ENCODE results near the gene SPOCK2.

Gene SPOCK2

GRCh38 chr10:72107325-72108003 lies 19.1 kb upstream of the SPOCK2 start:
- no peak for DNase-seq

DNA sequence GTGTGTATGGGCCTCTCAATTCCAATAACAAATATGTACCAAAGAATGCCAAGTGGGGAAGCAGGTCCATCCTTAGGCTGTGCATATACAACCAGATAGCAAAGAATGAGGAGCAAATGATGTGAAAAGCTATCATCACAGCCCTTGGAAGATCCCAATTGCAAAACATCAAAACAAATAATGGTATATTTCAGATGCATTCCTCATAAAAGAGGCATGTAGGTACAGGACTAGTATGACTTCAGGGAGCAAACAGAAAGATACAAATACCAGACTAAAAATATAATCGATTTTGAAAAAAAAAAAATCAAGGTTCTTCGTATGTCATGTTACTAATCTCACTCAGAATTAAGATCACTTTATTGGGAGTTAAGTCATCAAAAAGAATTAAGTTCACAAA lies 18.5 kb upstream of the SPOCK2 start:
- DNase-seq, result no peak

DNA sequence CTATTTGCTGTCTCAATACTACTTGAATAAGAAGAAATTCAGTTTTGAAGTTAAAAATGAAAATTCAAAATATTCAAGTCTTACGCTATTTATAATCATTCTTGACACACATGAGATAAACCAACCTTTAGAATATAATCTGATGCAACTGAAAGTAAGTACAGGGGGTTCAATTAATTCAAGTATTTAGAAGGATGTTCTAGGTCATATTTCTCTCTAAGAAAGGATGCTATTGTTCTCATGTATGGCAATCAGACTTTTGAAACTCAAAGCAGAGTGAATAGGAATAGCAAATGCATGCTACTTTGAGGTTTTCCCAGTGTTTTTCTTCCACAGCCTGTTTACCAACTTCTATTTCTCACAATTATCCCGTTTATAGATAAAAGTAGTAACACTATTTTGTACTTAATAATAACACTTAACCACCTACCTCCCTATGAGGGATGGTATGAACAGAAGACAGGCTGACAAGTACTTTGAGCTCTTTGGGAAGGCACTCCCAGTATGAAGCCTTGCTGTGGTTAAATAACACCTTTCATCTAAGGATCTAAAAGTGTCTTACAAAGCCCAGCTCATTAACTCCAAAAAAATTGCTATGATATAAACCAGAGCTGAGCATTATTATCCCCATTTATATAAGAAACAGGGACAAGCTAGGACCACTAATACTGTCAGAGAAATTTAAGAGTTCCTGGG lies 18.0 kb upstream of the SPOCK2 start:
- no peak for DNase-seq

DNA sequence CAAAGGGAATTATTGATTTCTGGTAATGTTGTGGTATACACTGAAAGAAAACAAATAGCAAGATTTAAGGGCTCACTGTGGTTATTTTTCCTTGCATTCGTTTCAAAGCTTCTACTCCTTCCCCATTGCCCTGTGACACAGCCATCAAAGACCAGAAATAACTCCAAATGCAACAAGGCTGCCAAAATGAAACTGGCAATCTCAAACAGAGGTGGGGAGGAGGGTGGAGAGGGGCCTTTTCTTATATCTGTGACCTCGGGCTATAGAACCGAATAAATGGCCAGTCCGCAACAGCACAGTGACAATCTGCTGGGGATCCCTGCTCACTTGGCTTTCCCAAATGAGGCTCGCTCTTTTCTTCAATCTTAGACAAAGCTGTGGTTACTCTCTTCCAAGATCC lies 17.4 kb upstream of the SPOCK2 start:
- no peak for DNase-seq

GRCh38 chr10:72105098-72105475 lies 16.7 kb upstream of the SPOCK2 start:
- no peak for DNase-seq

DNA sequence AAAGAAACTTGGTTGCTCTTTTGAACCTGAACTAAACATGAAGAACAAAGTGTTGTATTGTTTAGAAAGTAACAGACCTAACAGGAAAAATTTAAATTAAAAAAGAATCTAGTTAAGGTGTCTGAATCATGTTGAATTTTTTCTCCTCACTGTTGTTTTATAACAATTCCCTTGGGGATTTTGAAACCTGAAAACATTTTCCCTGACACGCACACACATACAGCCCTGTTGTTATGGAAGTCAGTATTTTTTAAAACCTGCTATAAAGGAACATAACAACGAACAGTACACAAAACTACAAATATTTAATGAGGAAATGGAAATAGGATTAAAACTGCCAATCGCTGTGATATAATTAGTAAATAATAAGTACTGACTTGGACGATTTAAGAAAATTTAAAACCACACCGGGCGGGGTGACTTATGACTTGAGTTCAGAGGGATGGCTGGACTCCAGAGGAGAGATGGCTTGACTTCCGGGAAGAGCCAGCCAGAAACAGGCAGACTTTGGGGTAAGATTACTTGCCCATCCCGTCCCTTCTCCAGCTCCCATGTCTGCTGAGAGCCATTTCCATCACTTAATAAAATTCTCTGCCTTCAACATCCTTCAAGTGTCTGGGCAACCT lies 16.2 kb upstream of the SPOCK2 start:
- no peak for DNase-seq

DNA sequence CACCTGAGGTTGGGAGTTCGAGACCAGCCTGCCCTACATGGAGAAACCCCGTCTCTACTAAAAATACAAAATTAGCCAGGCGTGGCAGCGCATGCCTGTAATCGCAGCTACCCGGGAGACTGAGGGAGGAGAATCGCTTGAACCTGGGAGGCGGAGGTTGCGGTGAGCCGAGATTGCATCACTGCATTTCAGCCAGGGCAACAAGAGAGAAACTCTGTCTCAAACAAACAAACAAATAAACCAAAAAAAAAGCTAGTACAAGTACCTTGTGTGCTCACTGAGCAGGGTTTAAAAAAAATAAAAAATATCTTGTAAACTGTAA lies 11.2 kb upstream of the SPOCK2 start:
- no peak for DNase-seq

DNA sequence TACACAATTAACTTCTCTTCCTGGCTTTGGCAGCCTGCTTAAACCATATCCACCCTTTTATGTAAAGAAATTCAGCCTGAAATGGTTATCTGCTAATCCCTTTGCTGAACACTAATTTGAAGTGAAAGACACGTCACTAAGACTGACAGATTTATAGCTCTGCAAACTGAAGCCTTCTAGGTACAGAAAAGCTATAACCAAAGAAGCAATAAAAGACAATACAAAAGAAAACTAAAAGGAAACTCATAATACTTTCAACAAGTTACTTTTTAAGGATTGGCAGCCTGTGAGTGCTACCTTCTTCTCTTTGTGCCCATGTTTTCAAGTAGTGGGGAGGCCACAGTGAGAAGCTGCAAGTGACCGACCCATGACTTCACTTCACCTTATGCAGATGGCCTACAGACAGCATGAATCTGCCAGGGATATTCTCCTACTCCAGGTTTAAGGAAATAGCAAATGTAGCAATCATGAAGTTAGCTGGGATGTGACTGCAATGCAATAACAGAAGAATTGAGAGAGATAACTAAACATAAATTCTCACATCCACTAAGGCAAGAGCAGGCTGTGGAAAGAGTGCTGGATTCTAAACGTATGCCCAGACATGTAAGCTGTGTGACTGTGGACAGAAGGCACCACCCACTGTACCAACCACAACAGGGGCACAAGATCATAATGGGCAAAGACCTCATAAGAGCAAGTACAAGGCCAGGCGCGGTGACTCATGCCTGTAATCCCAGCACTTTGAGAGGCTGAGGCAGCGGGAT lies 10.7 kb upstream of the SPOCK2 start:
- no peak for DNase-seq

GRCh38 chr10:72098301-72098835 lies 10.0 kb upstream of the SPOCK2 start:
- DNase-seq, result no peak

DNA sequence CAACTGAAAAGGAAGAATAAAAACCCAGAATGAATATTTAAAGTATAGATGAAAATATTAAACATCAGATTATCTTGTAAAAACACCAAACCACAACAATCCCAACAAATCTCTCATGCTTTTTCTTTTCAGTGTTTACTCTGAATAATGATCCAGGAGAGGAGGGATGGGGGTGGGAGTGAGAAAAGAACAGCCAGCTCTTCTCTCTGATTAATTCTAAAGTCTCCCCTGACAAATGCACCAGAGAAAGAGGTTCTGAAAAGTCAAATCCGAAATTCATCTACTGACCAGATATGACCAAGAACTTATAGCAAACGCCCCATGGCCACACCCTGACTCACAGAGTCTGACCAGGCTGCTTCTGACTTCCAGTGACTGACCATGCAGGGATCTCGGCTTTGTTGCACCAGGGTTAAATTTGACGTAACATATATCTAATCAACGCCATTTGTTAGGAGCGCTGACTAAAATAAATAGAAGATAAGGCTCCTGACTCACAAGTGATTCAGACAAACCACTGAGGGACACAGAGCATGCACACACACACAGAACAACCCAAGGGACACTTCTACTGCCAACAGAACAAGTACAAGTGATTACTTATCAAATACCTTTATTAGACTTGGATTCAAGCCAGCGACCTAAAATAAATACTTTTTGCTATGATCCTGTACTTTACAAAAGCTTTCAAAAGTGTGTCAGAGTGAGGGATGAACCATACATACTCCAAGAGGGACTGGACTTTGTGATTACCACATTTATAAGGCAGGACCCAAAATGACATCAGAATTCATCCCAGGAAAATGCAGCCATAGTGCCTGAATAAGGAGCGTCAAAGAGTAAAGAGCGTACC lies 9.3 kb upstream of the SPOCK2 start:
- no peak for DNase-seq

DNA sequence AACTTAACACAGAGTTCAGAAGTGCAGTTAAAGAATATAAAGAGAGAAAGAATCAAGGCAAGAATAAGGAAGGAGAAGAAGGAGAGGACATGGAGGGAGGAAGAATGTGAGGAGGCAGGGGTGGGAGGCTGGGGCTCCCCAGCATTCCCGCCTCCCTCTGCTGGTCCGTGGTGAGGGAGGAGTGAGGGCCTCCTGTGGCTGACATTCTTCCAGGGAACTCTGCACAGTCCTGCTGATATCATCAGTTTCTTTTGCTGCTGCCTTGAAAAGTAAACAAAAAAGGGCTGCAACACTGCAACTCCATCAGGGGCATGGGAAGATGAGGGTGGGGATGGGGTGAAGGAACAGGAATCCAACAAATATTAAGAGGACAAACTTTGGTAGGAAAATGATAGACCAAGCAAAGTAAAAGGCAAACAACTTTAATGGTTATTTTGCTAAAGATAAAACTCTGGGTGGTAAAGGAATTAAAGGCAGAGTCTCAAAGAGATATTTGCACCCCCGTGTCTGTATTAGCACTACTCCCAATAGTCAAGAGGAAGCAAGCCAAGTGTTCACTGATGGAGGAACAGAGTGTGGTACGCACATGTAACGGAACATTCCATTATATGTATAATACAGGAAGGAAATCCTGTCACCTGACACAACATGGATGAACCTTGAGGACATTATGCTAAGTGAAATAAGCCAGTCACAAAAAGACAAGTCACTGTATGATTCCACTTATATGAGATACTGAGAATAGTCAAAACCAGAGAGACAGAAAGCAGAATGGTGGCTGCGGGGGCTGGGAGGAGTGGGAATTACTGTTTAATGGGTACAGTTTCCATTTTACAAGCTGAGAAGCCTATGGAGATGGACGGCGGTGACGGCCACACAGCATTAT lies 8.0 kb upstream of the SPOCK2 start:
- DNase-seq, result no peak

GRCh38 chr10:72095195-72095594 lies 6.8 kb upstream of the SPOCK2 start:
- no peak for DNase-seq

DNA sequence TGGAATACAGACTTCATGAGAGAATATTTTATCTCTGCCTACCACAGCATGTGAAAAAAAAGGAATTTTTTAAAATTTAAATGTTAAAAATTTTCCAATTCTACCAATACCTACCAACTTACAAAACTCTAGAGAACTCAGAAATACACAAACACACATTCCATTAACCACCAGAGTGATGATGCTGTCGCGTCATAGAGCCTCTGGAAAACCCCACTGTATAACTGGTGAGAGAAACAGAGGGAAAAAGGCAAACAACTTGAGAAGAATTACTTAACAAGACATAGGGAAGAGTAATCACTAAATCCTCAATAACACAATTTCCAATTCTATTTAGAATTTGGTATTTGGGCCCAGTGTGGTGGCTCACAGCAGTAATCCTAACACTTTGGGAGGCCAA lies 6.2 kb upstream of the SPOCK2 start:
- no peak for DNase-seq

GRCh38 chr10:72093450-72093849 lies 5.1 kb upstream of the SPOCK2 start:
- DNase-seq, result no peak

DNA sequence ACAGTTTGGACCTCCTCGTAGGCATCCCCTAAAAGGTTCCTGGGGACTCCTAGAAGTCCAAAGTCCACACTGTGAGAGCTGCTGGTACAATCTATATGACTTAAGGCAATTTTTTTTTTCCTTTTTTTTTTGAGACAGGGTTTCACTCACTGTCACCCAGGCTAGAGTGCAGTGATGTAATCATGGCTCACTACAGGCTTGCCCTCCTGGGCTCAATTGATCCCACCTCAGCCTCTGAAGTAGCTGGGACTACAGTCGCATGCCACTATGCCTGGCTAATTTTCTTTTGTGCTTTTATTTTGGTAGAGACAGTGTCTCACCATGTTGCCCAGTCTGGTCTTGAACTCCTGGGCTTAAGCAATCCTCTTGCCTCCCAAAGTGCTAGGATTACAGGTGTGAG lies 4.6 kb upstream of the SPOCK2 start:
- no peak for DNase-seq

GRCh38 chr10:72092171-72092924 lies 4.0 kb upstream of the SPOCK2 start:
- DNase-seq, result no peak

DNA sequence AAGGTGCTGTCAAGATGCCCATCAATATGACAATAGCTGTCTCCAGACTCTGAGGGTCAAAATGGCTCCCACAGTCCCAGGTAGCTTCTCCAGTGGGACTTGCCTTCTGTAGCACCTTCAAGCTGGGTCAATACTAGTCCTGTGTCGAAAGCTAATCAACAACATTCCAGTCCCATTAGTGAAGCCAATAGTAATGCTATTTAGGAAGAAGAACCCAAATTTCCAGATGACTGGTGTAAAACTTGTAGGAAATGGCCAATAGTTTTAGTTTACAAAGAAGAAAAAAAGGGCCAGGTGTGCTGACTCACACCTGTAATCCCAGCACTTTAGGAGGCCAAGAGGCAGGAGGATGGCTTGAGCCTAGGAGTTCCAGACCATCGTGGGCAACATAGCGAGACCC lies 2.0 kb upstream of the SPOCK2 start:
- DNase-seq, result no peak

GRCh38 chr10:72089618-72090017 lies 1.3 kb upstream of the SPOCK2 start:
- no peak for DNase-seq

GRCh38 chr10:72088889-72089575 lies 681 bp upstream of the SPOCK2 start:
- no peak for DNase-seq

DNA sequence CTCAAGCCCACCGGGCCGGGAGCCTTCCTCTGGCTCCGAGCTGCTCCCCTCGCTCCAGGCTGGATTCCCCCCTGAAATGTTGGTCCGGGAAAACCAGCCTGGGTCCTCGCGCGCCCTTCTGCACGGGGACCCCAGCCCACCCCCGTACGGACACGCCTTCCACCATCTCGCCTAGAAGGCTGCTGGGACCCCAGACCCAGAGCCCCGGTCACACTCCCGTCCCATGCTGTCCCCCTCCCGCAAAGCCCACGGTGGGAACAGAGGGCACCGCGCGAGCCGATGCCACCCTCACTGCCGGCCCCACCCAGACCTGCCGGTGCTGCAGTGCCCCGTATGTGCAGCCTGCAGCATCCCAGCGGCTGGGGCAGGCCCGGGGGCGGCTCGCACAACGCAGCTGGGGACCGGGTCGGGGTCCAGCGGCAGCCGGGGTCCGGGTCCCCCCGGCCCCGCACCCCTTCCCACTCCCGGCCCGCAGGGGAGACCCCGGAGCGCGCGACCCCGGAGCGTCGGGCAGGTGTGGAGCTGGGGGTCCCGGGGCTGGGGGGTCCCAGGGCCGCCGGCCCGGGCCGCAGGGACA lies 871 bp downstream of the SPOCK2 start:
- no peak for DNase-seq
